Measurements from ENCODE around the gene OLAH.
"Not testable (repeated sequence)": the region's sequence is repeated elsewhere in the genome, so short reads cannot be mapped to it uniquely, and the experiment has no call there.

The OLAH gene

DNA sequence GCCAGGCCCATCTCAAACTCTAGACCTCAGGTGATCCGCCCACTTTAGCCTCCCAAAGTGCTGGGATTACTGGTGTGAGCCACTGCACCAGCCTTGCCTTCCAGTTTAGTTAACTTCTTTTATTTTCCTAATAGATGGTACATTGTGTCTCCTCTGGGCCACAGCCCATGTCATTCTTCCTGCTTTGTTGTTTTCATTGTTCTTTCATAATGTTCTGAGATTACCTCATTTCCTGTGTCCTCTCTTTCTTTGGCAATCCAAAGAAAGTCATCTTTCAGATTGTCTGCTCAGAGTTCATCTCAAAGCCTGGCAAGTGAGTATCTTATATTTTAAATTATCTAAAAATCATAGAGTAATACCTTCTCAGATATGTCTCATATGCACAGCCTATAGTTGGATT lies at the start of gene OLAH:
Gene OLAH, plus strand, starts transcription at position 270 of the 400 bp plus-strand sequence. CDS start 3,346 bp downstream, outside the sequence.
- no peak for DNase-seq (ENCODE audit: extremely low read depth in 1 of 2, low read depth in 1 of 2)

DNA sequence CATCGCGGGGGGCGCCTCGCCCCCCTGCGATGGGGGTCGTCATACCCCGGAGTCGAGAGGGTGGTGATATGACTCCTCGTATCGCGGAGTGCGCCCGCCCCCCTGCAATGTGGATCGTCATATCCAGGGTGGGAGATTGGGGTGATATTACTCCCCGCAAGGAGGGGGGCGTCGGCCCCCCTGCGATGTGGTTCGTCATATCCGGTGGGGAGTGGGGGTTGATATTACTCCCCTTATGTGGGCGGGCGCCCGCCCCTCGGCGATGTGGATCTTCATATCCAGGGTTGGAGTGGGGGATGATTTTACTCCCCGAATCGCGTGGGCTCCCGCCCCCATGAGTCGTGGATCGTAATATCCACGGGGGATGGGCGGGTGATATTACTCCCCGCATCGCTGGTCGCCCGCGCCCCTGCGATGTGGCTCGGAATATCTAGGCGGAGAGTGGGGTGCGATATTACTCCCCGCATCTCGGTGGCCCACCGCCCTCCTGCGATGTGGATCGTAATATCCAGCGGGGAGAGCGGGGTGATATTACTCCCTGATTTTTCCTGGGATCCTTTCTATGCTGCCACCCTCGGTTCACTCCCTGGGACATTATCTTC lies 47.7 kb upstream of the OLAH start:
- DNase-seq (ENCODE audit: extremely low read depth in 1 of 2, low read depth in 1 of 2) = no peak

DNA sequence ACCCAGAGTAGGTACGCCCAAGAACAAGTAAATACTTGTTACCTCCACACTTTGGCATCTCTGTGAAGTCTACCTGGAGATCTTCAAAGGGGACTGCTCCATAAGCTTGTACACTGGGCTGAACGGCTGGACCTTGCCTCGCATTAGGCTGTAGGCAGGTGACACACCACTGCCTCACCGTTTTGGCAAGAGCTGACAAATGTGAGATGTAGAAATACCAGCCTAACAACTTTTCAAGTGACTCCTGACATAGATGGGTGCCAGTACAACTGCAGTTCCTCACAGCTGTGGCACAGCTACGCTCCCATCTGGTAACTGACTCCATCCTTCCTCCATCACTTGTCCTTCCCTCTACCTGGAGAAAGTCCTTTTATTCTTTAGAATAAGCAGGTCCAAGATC lies 30.2 kb upstream of the OLAH start:
- DNase-seq (ENCODE audit: extremely low read depth in 1 of 2, low read depth in 1 of 2) = not testable (repeated sequence)

DNA sequence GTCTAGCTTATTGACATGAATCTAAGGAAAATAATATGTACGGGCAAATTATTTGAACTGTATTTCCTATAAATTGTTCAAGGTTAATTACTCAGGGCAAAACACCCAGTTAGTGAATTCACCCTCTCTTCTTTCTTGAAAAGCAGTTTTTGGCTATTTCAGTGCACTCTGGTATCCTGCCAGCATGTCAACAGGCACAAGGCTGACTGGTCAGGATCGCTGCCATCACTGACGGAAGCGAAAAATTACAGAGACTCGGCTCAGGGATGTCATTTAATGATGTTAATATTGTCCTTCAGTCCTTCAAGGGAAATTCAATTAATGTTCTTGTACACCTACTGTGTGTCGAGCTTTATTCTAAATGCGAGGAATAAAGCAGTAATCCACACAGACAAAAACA lies 28.3 kb upstream of the OLAH start:
- no peak for DNase-seq (ENCODE audit: extremely low read depth in 1 of 2, low read depth in 1 of 2)

DNA sequence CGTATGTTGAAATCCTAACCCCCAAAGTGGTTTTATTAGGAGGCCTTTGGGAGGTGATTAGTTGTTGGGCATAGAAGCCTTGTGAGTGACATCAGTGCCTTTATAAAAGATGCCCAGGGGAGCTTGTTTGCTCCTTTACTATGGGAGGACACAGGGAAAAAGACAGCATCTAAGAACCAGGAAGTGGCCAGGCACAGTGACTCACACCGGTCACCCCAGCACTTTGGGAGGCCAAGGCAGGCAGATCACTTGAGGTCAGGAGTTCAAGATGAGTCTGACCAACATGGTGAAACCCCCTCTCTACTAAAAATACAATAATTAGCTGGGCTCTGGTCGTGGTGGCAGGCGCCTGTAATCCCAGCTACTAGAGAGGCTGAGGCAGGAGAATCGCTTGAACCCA lies 22.8 kb upstream of the OLAH start:
- not testable (repeated sequence) for DNase-seq (ENCODE audit: extremely low read depth in 1 of 2, low read depth in 1 of 2)

DNA sequence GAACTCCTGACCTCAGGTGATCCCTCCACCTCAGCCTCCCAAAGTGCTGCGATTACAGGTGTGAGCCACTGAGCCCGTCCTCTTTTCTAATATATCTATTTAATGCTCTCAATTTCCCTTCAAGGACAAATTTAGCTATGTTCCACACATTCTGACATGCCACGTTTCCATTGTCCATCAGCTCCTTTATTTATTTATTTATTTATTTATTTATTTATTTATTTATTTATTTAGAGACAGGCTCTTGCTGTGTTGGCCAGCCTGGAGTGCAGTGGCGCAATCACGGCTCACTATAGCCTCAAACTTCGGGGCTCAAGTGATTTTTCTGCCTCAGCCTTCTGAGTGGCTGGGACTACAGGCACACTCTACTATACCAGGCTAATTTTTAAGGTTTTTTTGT lies 20.7 kb upstream of the OLAH start:
- not testable (repeated sequence) for DNase-seq (ENCODE audit: extremely low read depth in 1 of 2, low read depth in 1 of 2)

DNA sequence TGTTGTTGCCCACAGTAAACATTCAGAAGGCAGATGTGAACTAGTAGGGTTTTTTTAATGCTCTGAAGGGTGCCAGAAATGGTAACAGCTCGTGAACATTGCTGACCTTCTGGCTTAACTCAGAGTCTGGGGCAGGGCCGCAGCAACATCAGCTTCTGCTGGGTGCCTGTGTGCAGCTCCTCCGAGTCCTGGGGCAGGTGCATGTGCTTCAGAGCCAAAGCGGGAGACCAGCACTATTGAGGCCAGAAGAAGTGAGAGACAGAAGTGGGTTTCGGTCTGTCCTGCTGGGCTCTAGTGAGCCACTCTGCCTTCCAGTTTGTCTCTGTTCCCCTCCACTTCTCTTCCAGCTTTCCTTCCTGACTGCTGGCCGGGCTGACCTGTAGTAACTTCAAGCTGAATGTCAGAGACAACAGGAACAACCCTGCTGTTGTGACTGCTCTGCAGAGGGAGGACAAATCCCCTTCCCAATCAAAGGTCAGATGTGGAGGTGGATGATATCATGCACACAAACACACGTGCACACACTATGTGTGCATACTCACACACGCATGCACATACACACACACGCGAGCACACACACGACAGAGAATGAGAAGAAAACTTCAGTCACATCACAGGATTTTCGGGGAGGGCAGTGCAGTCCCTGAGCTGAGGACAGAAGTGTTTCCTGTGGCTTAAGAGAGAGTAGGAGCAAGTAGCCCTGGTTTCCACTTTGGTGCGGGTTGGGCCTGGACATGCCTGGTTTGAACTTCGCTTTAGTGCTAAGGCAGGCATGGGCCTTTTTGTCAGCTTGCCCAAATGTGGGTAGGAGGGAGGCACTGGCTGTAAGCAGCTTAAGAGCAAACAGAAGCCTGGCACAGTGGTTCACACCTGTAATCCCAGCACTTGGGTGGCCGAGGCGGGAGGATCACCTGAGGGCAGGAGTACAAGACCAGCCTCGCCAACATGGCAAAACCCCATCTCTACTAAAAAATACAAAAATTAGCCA lies 19.4 kb upstream of the OLAH start:
- DNase-seq (ENCODE audit: extremely low read depth in 1 of 2, low read depth in 1 of 2) = not testable (repeated sequence)

DNA sequence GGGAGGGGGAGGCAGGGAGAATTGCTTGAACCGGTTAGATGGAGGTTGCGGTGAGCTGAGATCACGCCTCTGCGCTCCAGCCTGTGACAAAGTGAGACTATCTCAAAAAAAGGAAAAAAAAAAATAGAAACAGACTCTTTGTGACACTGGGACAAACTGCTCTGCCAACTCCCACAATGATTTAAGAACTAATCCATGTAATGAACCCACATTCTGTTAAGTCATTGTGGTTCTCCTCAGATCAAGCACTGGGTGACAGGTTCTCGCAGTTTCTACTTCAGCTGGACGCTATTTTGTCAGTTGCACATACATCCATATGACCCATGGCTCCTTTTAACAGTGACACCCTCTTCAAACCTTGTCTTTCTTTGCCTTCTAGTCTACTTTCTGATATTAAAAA lies 18.7 kb upstream of the OLAH start:
- DNase-seq (ENCODE audit: extremely low read depth in 1 of 2, low read depth in 1 of 2) = not testable (repeated sequence)

DNA sequence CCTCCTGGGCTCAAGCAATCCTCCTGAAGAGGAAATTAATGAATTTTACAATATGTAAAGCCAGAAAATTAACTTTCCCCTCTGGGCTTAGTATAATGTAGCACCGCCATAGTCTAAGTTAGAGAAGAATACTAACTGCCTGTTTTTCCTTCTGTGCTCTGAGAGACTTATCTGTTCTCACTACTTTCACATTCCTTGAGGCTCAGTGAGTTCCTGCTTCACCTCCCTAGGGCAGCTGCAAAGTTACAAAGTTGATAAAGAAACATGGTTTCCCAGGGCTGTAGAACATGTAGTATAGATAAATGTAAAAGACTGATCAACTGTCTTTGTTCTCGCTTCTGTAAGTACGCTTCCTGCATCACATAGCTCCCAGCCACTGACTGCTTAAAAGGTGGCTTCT lies 16.0 kb upstream of the OLAH start:
- no peak for DNase-seq (ENCODE audit: extremely low read depth in 1 of 2, low read depth in 1 of 2)

DNA sequence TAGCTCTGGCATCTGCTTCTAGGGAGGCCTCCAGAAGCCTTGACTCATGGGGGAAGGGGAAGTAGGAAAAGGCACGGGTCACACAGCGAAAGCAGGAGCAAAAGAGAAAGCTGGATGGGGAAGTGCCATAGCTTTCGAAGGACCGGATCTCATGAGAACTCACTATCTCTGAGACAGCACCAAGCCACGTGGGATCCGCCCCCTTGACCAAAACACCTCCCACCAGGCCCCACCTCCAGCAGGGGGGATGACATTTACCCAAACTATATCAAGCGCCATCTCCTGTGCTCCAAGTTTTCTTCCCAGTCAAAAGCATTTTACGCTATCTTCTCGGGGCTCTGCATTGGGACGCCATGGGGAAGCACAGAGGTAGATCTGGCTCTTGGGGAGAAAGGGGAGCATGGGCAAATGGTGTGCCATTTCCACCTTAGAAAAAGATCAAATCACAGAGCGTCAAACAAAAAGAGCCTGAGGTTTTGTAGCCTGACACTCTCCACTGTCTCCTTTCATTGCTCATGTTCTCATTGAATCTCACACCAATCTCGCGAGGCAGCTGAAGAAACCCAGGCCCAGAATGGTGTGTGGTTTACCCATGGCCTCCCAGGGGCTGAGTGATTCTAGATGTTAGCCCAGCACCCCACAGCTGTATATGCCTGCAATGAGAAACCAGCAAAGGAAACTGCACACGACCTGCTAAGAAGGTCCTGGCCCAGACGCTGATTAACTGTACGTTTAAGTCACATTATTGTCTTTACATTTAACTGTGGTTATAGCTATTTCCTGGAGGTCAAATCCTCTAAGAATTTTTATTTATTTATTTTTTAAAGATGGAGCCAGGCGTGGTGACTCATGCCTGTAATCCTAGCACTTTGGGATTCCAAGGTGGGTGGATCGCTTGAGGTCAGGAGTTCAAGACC lies 8.1 kb upstream of the OLAH start:
- DNase-seq (ENCODE audit: extremely low read depth in 1 of 2, low read depth in 1 of 2) = no peak

DNA sequence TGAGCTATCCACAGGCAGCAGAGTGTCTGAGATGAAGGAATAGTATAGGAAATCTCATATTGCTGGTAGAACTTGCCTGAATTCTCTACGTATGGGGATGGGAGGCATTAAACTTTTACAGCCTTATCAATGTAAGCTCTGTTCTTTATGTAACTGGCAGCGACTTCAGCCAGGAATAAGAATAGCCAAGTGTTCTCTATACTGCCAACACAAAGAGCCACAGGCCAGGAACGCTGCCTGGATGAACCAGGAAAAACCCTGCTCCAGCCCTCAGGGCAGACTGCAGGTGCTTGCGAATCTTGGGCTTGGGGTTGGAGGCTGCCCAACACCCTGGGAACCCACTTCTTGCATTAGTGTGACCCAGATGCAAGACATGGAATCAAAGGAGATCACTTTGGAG lies 6.1 kb upstream of the OLAH start:
- no peak for DNase-seq (ENCODE audit: extremely low read depth in 1 of 2, low read depth in 1 of 2)

DNA sequence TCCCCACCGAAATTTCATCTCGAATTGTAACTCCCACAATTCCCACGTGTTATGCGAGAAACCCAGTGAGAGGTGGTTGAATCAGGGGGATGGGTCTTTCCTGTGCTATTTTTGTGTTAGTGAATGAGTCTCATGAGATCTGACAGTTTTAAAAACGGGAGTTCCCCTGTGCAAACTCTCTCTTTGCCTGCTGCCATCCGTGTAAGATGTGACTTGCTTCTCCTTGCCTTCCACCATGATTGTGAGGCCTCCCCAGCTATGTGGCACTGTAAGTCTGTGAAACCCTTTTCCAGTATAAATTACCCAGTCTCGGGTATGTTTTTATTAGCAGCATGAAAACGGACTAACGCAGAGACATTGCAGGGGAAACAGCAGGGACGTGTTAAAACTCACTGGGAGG lies 5.3 kb upstream of the OLAH start:
- no peak for DNase-seq (ENCODE audit: extremely low read depth in 1 of 2, low read depth in 1 of 2)

DNA sequence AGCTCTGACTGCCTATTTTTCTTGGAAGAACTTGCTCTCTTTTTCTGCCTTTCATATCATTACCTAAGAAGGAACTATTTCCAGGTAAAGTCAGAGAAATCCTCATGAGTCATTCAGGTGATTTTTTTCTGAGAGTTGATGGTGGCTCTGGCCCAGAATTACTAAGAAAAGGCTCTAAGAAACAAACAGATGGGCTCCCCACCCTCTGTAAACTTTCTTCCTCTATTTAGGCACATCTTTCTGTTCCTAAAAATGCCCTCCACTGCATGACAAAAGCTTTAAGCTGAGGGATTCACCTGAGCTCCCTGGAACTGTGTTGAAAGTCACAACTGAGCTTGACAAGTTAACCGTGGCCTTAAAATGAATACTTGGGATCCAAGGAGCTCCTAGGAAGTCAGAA lies 1.6 kb downstream of the OLAH start:
- no peak for DNase-seq (ENCODE audit: extremely low read depth in 1 of 2, low read depth in 1 of 2)

DNA sequence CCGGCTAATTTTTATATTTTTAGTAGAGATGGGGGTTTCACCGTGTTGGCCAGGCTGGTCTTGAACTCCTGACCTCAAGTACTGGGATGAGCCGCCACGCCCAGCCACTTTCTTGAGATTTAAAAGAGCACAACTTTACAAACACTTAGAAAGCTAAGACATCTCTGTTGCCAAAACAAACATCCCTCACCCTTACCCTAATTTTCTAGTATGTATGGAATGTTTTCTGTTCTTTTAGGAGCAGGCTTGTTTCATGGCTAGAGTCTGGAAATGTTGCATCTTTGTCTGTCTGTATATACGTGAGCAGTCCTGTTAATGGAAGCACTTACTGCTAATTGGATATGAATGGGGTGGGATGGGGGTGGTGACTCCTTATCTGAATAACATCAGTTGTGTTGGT lies 2.9 kb downstream of the OLAH start:
- DNase-seq (ENCODE audit: extremely low read depth in 1 of 2, low read depth in 1 of 2) = no peak

DNA sequence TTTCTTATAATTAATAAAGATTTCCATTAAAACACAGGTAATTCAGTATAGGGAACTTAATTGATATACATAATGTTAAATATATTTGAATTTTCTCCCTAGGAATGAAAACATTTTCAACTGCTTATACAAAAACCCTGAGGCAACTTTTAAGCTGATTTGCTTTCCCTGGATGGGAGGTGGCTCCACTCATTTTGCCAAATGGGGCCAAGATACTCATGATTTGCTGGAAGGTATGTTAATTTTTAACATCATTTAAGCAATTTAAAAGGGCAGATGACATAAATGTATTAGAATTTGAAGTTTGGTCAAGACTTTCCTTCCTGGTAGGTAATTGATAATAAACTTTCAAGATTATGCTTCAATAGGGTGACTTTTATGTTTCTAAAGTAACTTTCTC lies 5.8 kb downstream of the OLAH start:
- DNase-seq (ENCODE audit: extremely low read depth in 1 of 2, low read depth in 1 of 2) = no peak

DNA sequence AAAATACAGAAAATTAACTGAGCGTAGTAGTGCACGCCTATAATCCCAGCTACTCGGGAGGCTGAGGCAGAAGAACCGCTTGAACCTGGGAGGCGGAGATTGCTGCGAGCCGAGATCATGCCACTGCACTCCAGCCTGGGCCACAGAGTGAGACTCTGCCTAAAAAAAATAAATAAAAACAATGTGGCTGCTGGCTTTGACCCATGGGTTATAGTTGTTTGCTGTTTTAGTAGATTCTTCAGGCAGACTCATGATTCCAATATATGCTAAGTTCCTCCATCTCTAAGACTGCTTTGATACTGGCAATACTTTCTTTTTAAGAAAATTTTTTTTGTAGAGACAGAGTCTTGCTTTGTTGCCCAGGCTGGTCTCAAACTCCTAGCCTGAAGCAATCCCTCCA lies 8.4 kb downstream of the OLAH start:
- no peak for DNase-seq (ENCODE audit: extremely low read depth in 1 of 2, low read depth in 1 of 2)

DNA sequence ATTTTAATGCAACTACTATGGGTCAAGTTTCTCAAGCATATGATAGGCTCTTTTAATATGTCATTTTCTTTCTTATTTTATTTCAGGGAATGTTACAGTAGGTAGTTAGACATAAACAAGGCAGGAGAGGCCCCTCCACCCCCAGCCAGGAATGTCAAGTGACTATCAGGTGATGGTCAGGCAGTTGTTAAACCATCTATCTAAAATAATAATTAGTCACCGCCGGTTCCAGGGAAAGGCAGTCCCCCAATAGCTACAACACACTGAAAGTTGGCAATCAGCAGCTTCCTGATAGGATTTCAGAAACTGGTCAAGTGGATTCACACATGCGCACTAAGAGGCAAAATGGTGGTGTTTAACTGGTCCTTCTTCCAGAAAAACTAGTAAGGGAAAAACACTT lies 9.3 kb downstream of the OLAH start:
- no peak for DNase-seq (ENCODE audit: extremely low read depth in 1 of 2, low read depth in 1 of 2)

DNA sequence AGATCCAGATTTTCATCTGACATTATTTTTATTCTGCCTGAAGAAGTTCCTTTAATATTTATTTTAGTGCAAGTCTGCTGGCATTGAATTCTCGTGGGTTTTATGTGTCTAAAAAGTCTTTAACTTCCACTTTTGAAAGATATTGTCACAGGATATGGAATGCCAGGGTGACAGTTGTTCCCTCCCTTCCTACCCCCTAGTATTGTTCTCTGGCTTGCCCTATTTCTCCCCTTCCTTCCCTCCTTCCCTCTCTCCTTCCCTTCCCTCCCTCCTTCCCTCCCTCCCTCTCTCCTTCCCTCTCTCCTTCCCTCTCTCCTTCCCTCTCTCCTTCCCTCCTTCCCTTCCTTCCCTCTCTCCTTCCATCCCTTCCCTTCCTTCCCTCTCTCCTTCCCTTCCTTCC lies 14.9 kb downstream of the OLAH start:
- no peak for DNase-seq (ENCODE audit: extremely low read depth in 1 of 2, low read depth in 1 of 2)

DNA sequence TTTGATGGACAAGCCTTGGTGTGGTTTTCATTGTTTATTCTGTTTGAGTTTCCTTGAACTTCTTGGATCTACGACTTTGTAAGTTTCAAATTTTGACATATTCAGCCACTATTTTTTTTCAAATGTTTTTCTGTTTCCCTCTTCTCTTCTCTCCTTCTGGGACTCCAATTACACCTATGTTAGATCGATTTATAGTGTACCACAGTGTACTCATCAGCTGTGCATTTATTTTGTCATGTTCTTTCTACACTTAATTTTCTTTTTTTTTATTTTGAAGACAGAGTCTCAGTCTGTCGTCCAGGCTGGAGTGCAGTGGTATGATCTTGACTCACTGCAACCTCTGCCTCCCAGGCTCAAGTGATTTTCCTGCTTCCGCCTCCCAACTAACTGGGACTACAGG lies 16.2 kb downstream of the OLAH start:
- DNase-seq (ENCODE audit: extremely low read depth in 1 of 2, low read depth in 1 of 2) = no peak

DNA sequence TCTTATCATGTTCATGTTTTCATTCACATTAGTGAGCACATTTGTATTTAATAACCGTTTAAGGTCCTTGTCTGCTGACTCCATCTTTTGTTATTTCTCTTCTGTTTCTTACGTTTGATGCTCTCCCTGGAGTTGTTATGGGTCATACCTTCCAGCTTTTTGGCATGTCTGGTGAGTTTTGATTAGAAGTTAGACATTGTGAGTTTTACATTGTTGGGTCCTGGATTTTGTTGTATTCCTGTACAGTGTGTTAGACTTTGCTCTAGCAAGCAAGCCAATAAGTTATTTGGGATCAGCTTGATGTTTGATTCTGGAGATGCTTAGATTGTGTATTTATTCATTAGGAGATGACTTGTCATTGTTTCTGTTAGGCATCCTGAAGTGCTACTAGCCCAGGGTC lies 16.9 kb downstream of the OLAH start:
- no peak for DNase-seq (ENCODE audit: extremely low read depth in 1 of 2, low read depth in 1 of 2)

DNA sequence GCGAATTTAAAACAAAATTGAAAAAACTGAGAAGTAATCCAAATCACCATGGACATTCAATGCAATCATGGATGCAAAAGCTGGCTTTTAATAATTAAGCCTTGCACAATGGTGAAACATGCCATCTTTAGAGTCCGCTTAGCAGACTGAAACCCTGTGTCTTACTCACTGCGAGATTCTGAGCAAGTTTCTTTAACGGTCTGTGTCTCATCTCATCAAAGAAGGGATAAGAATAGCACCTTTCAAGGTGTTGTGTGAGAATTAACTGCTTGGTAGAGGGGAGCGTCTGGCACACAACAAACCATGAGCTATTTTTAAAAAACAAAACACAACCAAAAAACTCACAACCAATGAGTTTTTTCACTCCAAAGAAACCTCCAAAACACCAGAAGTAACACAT lies 23.4 kb downstream of the OLAH start:
- no peak for DNase-seq (ENCODE audit: extremely low read depth in 1 of 2, low read depth in 1 of 2)

All from stimulated activated CD8-positive, alpha-beta memory T cell treated with anti-CD3 and anti-CD28 coated beads, Interleukin-7, amount 100 ng/mL, for 48 hours (primary cell).